HG03378 (cell line): Measurements from ENCODE around the gene GPR85.
A peak's percentile ranks its signal among the peaks of the same experiment; 100 is the strongest.
"Not testable (repeated sequence)": the region's sequence is repeated elsewhere in the genome, so short reads cannot be mapped to it uniquely, and the experiment has no call there.

Source experiments
- ATAC-seq: cut with Tn5 transposase; IDR thresholded peaks from one replicate; pipeline ENCODE4 v1.9.1; 2021; ENCODE audit warnings: mild to moderate bottlenecking, moderate library complexity; ENCODE audit not compliant: unreplicated experiment

Gene GPR85

GRCh38 chr7:113084496-113085172 lies 2.0 kb downstream of the GPR85 start:
- ATAC-seq = no peak

- ATAC-seq = no peak
Observed at GRCh38 chr7:113083816-113084495, 2.7 kb downstream of the GPR85 start.

- ATAC-seq = peak; percentile 43
Observed at GRCh38 chr7:113083132-113083815, 3.4 kb downstream of the GPR85 start.

GRCh38 chr7:113078331-113078730 lies 8.3 kb downstream of the GPR85 start:
- ATAC-seq = no peak

GRCh38 chr7:113076703-113077102 lies 9.9 kb downstream of the GPR85 start:
- no peak for ATAC-seq

- peak; percentile 78 for ATAC-seq
Observed at GRCh38 chr7:113071465-113071864, 15.2 kb downstream of the GPR85 start.

GRCh38 chr7:113062499-113062898 lies 24.1 kb downstream of the GPR85 start:
- ATAC-seq = no peak

- ATAC-seq = no peak
Observed at GRCh38 chr7:113060100-113060499, 26.5 kb downstream of the GPR85 start.

- ATAC-seq = no peak
Observed at GRCh38 chr7:113054938-113055337, 31.7 kb downstream of the GPR85 start.

GRCh38 chr7:113054272-113054671 lies 32.4 kb downstream of the GPR85 start:
- ATAC-seq = not testable (repeated sequence)

GRCh38 chr7:113049221-113049620 lies 37.4 kb downstream of the GPR85 start:
- not testable (repeated sequence) for ATAC-seq

GRCh38 chr7:113046453-113046852 lies 40.2 kb downstream of the GPR85 start:
- ATAC-seq = no peak

GRCh38 chr7:113045379-113045778 lies 41.2 kb downstream of the GPR85 start:
- no peak for ATAC-seq

- ATAC-seq = no peak
Observed at GRCh38 chr7:113044394-113044793, 42.2 kb downstream of the GPR85 start.

GRCh38 chr7:113040849-113041248 lies 45.8 kb downstream of the GPR85 start:
- no peak for ATAC-seq

GRCh38 chr7:113033959-113034358 lies 52.7 kb downstream of the GPR85 start:
- ATAC-seq = no peak
